Fibroblast of the aortic adventitia (primary cell): Measurements from ENCODE around the gene PRR15. TPM values are rescaled to one million over a fixed set of nuclear protein-coding genes. Genes with fewer than 3 reads are reported as not detected.

Experiments
- DNase-seq: peaks from one replicate; pipeline ENCODE4 v3.0.0-alpha.2; 2010; ENCODE audit warnings: low read depth
- H3K4me3 ChIP-seq: 2 replicates; pipeline ENCODE4 v1.5.1; 2011; ENCODE audit warnings: low read depth, mild to moderate bottlenecking, control low read depth, low read length, moderate library complexity
- CTCF ChIP-seq: IDR thresholded peaks from 2 replicates; pipeline ENCODE4 v1.5.1; 2011; ENCODE audit warnings: mild to moderate bottlenecking, low read length, control low read depth, inconsistent platforms; ENCODE audit not compliant: insufficient read depth
- total RNA-seq: library from RNA; depleted of rRNA; stranded (reverse); fragments of >200 nt; gene quantifications from 2 replicates; pipeline ENCODE4 v1.2.3, GENCODE V29; 2012; ENCODE audit warnings: low replicate concordance

Gene PRR15
- total RNA-seq, 1 donor: 2.4 TPM

- H3K4me3 ChIP-seq: no peak overlapping the region
- TF ChIP-seq CTCF: no peak
- peak; percentile 66 for DNase-seq
Observed at GRCh38 chr7:29612596-29612995, 49.0 kb downstream of the PRR15 start.

- no peak overlapping the region for H3K4me3 ChIP-seq
- no peak for TF ChIP-seq CTCF
- no peak for DNase-seq
Observed at GRCh38 chr7:29613100-29613499, 49.5 kb downstream of the PRR15 start.

GRCh38 chr7:29614229-29614628, 50.6 kb downstream of the PRR15 start:
- H3K4me3 ChIP-seq: no peak overlapping the region
- no peak for TF ChIP-seq CTCF
- no peak for DNase-seq

Other genes with a start within 250 kb of the PRR15 start
- not detected in 2 replicates for gene WIPF3, start 242.7 kb downstream of the PRR15 start, total RNA-seq